Measurements from ENCODE around the gene CD180. TPM values are rescaled to one million over a fixed set of nuclear protein-coding genes. Genes with fewer than 3 reads are reported as not detected.
A peak's percentile ranks its signal among the peaks of the same experiment; 100 is the strongest.

Gene CD180
- total and polyA plus RNA-seq, 11 donors = 0.08 to 7.7 (median 0.32) TPM

DNA sequence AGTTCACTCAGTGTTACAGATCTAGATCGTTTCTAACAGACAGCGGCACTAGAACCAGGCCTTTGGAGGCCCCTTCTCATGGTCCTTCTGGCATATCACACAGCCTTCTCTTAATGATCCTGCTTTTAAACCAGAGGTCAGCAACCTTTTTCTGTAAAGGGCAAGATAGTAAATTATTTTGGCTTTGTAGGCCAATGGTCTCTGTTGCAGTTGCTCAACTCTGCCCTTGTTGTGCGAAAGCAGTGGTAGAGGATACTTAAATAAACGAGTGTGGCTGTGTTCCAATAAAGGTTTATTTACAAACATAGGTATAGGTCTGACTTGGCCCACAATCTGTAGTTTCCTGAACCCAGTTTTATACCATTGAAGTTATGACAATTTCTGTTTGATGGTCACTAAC is 47.3 kb upstream of the CD180 start:
- intact Hi-C loops (cut with DNase I) = loop anchor here in 7 of 10 donors (5.0 to 10.0 kb wide), 7 partner anchors 251 to 1721 kb away; no protein-coding TSS in a partner anchor
- H3K27ac ChIP-seq = peak overlapping the region in 1 of 12 donors; percentile 21
- no peaks in the 10 kb centered on the region for H3K36me3 ChIP-seq

GRCh38 chr5:67243349-67243748 is 46.8 kb upstream of the CD180 start:
- Histone ChIP-seq H3K4me1 (peaks cover 0 to 24% (median 8%) of the 10 kb centered on the region in 12 donors), H3K36me3 (no peaks in the 10 kb centered on the region), H3K27ac (peak overlapping the region in 1 of 12 donors; percentile 14), H3K4me3 (no peak overlapping the region), H3K27me3 (no peaks in the 10 kb centered on the region), H3K9me3 (no peaks in the 10 kb centered on the region)
- 84 to 94% (median 93%) methylated on average over 1 of the region's 1 CpG for WGBS, 4 donors
- no peak for TF ChIP-seq POLR2A (IDR thresholded peaks at IDR 0.05)
- TF ChIP-seq, protein P1, sequence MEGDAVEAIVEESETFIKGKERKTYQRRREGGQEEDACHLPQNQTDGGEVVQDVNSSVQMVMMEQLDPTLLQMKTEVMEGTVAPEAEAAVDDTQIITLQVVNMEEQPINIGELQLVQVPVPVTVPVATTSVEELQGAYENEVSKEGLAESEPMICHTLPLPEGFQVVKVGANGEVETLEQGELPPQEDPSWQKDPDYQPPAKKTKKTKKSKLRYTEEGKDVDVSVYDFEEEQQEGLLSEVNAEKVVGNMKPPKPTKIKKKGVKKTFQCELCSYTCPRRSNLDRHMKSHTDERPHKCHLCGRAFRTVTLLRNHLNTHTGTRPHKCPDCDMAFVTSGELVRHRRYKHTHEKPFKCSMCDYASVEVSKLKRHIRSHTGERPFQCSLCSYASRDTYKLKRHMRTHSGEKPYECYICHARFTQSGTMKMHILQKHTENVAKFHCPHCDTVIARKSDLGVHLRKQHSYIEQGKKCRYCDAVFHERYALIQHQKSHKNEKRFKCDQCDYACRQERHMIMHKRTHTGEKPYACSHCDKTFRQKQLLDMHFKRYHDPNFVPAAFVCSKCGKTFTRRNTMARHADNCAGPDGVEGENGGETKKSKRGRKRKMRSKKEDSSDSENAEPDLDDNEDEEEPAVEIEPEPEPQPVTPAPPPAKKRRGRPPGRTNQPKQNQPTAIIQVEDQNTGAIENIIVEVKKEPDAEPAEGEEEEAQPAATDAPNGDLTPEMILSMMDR (IDR thresholded peaks at IDR 0.05) = no peak
- DNase-seq = no peak
- intact Hi-C loops (cut with DNase I) = loop anchor here in 7 of 10 donors (5.0 to 10.0 kb wide), 7 partner anchors 251 to 1721 kb away; no protein-coding TSS in a partner anchor
- peak; percentile 22 to 61 (median 39) for ATAC-seq

More for the DNA sequence above, 47.3 kb upstream of the CD180 start:
- Histone ChIP-seq H3K9me3 (no peaks in the 10 kb centered on the region), H3K4me1 (peaks cover 0 to 30% (median 12%) of the 10 kb centered on the region in 12 donors), H3K27me3 (no peaks in the 10 kb centered on the region), H3K4me3 (no peak overlapping the region)
- TF ChIP-seq POLR2A (IDR thresholded peaks at IDR 0.05) = no peak
- TF ChIP-seq, protein P1 (IDR thresholded peaks at IDR 0.05) = no peak
- ATAC-seq (no peak), DNase-seq (no peak)
- 90 to 99% (median 97%) methylated on average over 4 of the region's 4 CpGs for WGBS, 4 donors

- Histone ChIP-seq H3K4me3 (no peak overlapping the region), H3K36me3 (no peaks in the 10 kb centered on the region), H3K9me3 (no peaks in the 10 kb centered on the region), H3K27ac (peak overlapping the region in 1 of 12 donors; percentile 58), H3K4me1 (peaks cover 0 to 20% (median 4%) of the 10 kb centered on the region in 12 donors), H3K27me3 (no peaks in the 10 kb centered on the region)
- intact Hi-C loops (cut with DNase I) = loop anchor here in 7 of 10 donors (5.0 to 10.0 kb wide), 7 partner anchors 253 to 1723 kb away; no protein-coding TSS in a partner anchor
- ATAC-seq = no peak
- no peak for TF ChIP-seq POLR2A (IDR thresholded peaks at IDR 0.05)
- TF ChIP-seq, protein P1 (IDR thresholded peaks at IDR 0.05) = no peak
- no peak for DNase-seq
These were observed 44.7 kb upstream of the CD180 start for GRCh38 chr5:67241326-67241725.

GRCh38 chr5:67240846-67241245 is 44.2 kb upstream of the CD180 start:
- DNase-seq (no peak), ATAC-seq (no peak)
- Histone ChIP-seq H3K27me3 (no peaks in the 10 kb centered on the region), H3K4me1 (peaks cover 0 to 17% (median 2%) of the 10 kb centered on the region in 12 donors), H3K36me3 (no peaks in the 10 kb centered on the region), H3K4me3 (no peak overlapping the region), H3K9me3 (no peaks in the 10 kb centered on the region), H3K27ac (peak overlapping the region in 1 of 12 donors; percentile 58)
- intact Hi-C loops (cut with DNase I) = loop anchor here in 7 of 10 donors (5.0 to 10.0 kb wide), 7 partner anchors 254 to 1724 kb away; no protein-coding TSS in a partner anchor
- TF ChIP-seq, protein P1 (IDR thresholded peaks at IDR 0.05) = no peak
- TF ChIP-seq POLR2A (IDR thresholded peaks at IDR 0.05) = no peak
- 90 to 96% (median 95%) methylated on average over 3 of the region's 3 CpGs for WGBS, 4 donors

Measured in heart left ventricle (tissue), 16 donors.